GM21515 (cell line): ENCODE measurements around the gene SLIT3.

Experiments used
- ATAC-seq: cut with Tn5 transposase; IDR thresholded peaks from one replicate; pipeline ENCODE4 v1.9.1; 2021; ENCODE audit not compliant: unreplicated experiment

Gene SLIT3

GRCh38 chr5:168693297-168693696 is 607.6 kb downstream of the SLIT3 start:
- no peak for ATAC-seq

GRCh38 chr5:168691891-168692290 is 609.0 kb downstream of the SLIT3 start:
- ATAC-seq: no peak

- ATAC-seq: no peak
Observed at GRCh38 chr5:168689260-168689659, 611.7 kb downstream of the SLIT3 start.

- no peak for ATAC-seq
Observed at GRCh38 chr5:168686837-168687236, 614.1 kb downstream of the SLIT3 start.

- no peak for ATAC-seq
Observed at GRCh38 chr5:168685566-168685965, 615.4 kb downstream of the SLIT3 start.

- ATAC-seq: no peak
Observed at GRCh38 chr5:168683927-168684295, 617.0 kb downstream of the SLIT3 start.

GRCh38 chr5:168683247-168683926 is 617.6 kb downstream of the SLIT3 start:
- no peak for ATAC-seq

GRCh38 chr5:168681556-168682183 is 619.3 kb downstream of the SLIT3 start:
- no peak for ATAC-seq

- no peak for ATAC-seq
Observed at GRCh38 chr5:168680395-168680794, 620.5 kb downstream of the SLIT3 start.

- ATAC-seq: peak; percentile 59
Observed at GRCh38 chr5:168679515-168679920, 621.4 kb downstream of the SLIT3 start.

- ATAC-seq: no peak
Observed at GRCh38 chr5:168676501-168676900, 624.4 kb downstream of the SLIT3 start.

GRCh38 chr5:168675883-168676408 is 625.0 kb downstream of the SLIT3 start:
- ATAC-seq: no peak

GRCh38 chr5:168674893-168675482 is 626.0 kb downstream of the SLIT3 start:
- no peak for ATAC-seq

GRCh38 chr5:168672888-168673287 is 628.1 kb downstream of the SLIT3 start:
- no peak for ATAC-seq

GRCh38 chr5:168672016-168672415 is 628.9 kb downstream of the SLIT3 start:
- no peak for ATAC-seq

- no peak for ATAC-seq
Observed at GRCh38 chr5:168670881-168671575, 629.9 kb downstream of the SLIT3 start.

GRCh38 chr5:168669668-168670378 is 631.1 kb downstream of the SLIT3 start:
- no peak for ATAC-seq

GRCh38 chr5:168669156-168669555 is 631.8 kb downstream of the SLIT3 start:
- no peak for ATAC-seq

GRCh38 chr5:168668078-168668477 is 632.9 kb downstream of the SLIT3 start:
- no peak for ATAC-seq

- ATAC-seq: no peak
Observed at GRCh38 chr5:168667301-168667840, 633.6 kb downstream of the SLIT3 start.

GRCh38 chr5:168666356-168666755 is 634.6 kb downstream of the SLIT3 start:
- no peak for ATAC-seq
